Bronchial epithelial cell (primary cell): ENCODE measurements around the gene DISC1. TPM values are rescaled to one million over a fixed set of nuclear protein-coding genes. Genes with fewer than 3 reads are reported as not detected.

Experiments used
- DNase-seq: peaks from one replicate; pipeline ENCODE4 v3.0.0-alpha.2; 2010; ENCODE audit warnings: low read depth
- FAIRE-seq: peaks from 2 replicates; lab custom pipeline; 2011; peaks lifted over from hg19 to GRCh38; lab: Jason Lieb, UNC
- H3K27me3 ChIP-seq: 2 replicates; pipeline ENCODE4 v1.5.1; 2011; ENCODE audit warnings: low read length; ENCODE audit not compliant: control insufficient read depth, insufficient read depth
- H3K36me3 ChIP-seq: 2 replicates; pipeline ENCODE4 v1.5.1; 2011; ENCODE audit warnings: low read length; ENCODE audit not compliant: control insufficient read depth, insufficient read depth
- H3K4me3 ChIP-seq: 2 replicates; pipeline ENCODE4 v1.5.1; 2011; ENCODE audit warnings: mild to moderate bottlenecking, low read depth, low read length, control low read depth
- CTCF ChIP-seq: IDR thresholded peaks from 2 replicates; pipeline ENCODE4 v1.5.1; 2011; ENCODE audit warnings: mild to moderate bottlenecking, moderate library complexity, low read length, control low read depth, inconsistent platforms; ENCODE audit not compliant: insufficient read depth, severe bottlenecking
- total RNA-seq: library from RNA; depleted of rRNA; stranded (reverse); fragments of >200 nt; gene quantifications from 2 replicates; pipeline ENCODE4 v1.2.1, GENCODE V29; 2014

The DISC1 gene
- total RNA-seq: 0.64 and 0.79 TPM in 2 replicates

- DNase-seq (peak; percentile 79), FAIRE-seq (no peak)
- H3K27me3 ChIP-seq: no peaks in the 10 kb centered on the region
- H3K4me3 ChIP-seq: peak within 1 kb of the TSS; percentile 62
- no peaks in the 10 kb centered on the region for H3K36me3 ChIP-seq
- no peak for TF ChIP-seq CTCF
These were observed at the start of gene DISC1 for GRCh38 chr1:231626535-231626950. Gene DISC1, plus strand, starts transcription at chr1:231626790. Its CDS starts 78 bp downstream, at chr1:231626868.

- Histone ChIP-seq H3K36me3 (no peaks in the 10 kb centered on the region), H3K4me3 (no peak overlapping the region), H3K27me3 (no peaks in the 10 kb centered on the region)
- DNase-seq (no peak), FAIRE-seq (no peak)
- no peak for TF ChIP-seq CTCF
These were observed 49.5 kb upstream of the DISC1 start for GRCh38 chr1:231576804-231577718.

- FAIRE-seq (no peak), DNase-seq (no peak)
- TF ChIP-seq CTCF: no peak
These were observed 45.7 kb upstream of the DISC1 start for GRCh38 chr1:231580874-231581273.

GRCh38 chr1:231581859-231582258 lies 44.7 kb upstream of the DISC1 start:
- no peak for DNase-seq
- no peak for FAIRE-seq
- Histone ChIP-seq H3K36me3 (no peaks in the 10 kb centered on the region), H3K4me3 (no peak overlapping the region), H3K27me3 (no peaks in the 10 kb centered on the region)
- TF ChIP-seq CTCF: no peak

More at GRCh38 chr1:231580874-231581273, 45.7 kb upstream of the DISC1 start:
- H3K27me3 ChIP-seq: no peaks in the 10 kb centered on the region
- H3K4me3 ChIP-seq: no peak overlapping the region
- H3K36me3 ChIP-seq: no peaks in the 10 kb centered on the region

GRCh38 chr1:231583376-231583775 lies 43.2 kb upstream of the DISC1 start:
- Histone ChIP-seq H3K36me3 (no peaks in the 10 kb centered on the region), H3K27me3 (no peaks in the 10 kb centered on the region), H3K4me3 (no peak overlapping the region)
- TF ChIP-seq CTCF: no peak
- DNase-seq: no peak
- FAIRE-seq: no peak
